Measurements from ENCODE around the gene PSENEN. TPM values are rescaled to one million over a fixed set of nuclear protein-coding genes. Genes with fewer than 3 reads are reported as not detected.

PSENEN gene
- total and polyA plus RNA-seq, 2 of the 8 experiments (the other 6 are each of a cell fraction or from before 2014, with no cell fraction given), result 66.7 to 75.3 TPM

DNA sequence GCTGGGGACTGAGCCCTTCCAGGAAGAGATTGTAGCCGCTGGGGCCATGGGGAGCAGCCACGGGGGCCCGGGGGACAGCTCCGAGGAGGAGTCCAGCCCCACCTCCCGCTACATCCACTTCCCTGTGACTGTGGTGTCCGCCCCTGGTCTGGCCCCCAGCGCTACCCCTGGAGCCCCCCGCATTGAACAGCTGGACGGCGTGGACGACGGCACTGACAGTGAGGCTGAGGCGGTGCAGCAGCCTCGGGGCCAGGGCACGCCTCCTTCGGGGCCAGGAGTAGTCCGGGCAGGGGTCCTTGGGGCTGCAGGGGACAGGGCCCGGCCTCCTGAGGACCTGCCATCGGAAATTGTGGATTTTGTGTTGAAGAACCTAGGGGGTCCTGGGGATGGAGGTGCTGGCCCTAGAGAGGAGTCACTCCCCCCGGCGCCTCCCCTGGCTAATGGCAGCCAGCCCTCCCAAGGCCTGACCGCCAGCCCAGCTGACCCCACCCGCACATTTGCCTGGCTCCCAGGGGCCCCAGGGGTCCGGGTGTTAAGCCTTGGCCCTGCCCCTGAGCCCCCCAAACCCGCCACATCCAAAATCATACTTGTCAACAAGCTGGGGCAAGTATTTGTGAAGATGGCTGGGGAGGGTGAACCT is 12.8 kb upstream of the PSENEN start:
- H2BK5ac ChIP-seq (ENCODE audit: low read depth, low read length), result no peak overlapping the region
- no peak overlapping the region for H3K4me2 ChIP-seq (ENCODE audit: insufficient read depth in 1 of 2, low read depth in 2 of 2, low read length in 2 of 2)
- H4K5ac ChIP-seq (ENCODE audit: insufficient read length, low read depth, low read length), result no peak overlapping the region
- TF ChIP-seq JUND (IDR thresholded peaks at IDR 0.05; ENCODE audit: low read length) (no peak), SRF (IDR thresholded peaks at IDR 0.05; ENCODE audit: low read depth, low read length) (no peak), FOSL1 (IDR thresholded peaks at IDR 0.05; ENCODE audit: insufficient read depth, low read depth, low read length) (no peak), SP4 (IDR thresholded peaks at IDR 0.05; ENCODE audit: low read length) (no peak), SP1 (IDR thresholded peaks at IDR 0.05; ENCODE audit: low read depth, low read length) (no peak), CREB1 (IDR thresholded peaks at IDR 0.05) (no peak), RNF2 (IDR thresholded peaks at IDR 0.05; ENCODE audit: borderline replicate concordance, low read depth, low read length, missing control alignments, poor library complexity, severe bottlenecking) (no peak), KDM5A (IDR thresholded peaks at IDR 0.05; ENCODE audit: low read length) (no peak), TAF7 (optimal IDR thresholded peaks at IDR 0.05; ENCODE audit: borderline replicate concordance, low read depth, low read length) (no peak), TBP (IDR thresholded peaks at IDR 0.05; ENCODE audit: low read depth, low read length) (no peak), NANOG (IDR thresholded peaks at IDR 0.05; ENCODE audit: insufficient read depth, low read depth, low read length, poor library complexity, severe bottlenecking) (no peak)
- TF ChIP-seq, protein P1, sequence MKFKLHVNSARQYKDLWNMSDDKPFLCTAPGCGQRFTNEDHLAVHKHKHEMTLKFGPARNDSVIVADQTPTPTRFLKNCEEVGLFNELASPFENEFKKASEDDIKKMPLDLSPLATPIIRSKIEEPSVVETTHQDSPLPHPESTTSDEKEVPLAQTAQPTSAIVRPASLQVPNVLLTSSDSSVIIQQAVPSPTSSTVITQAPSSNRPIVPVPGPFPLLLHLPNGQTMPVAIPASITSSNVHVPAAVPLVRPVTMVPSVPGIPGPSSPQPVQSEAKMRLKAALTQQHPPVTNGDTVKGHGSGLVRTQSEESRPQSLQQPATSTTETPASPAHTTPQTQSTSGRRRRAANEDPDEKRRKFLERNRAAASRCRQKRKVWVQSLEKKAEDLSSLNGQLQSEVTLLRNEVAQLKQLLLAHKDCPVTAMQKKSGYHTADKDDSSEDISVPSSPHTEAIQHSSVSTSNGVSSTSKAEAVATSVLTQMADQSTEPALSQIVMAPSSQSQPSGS (IDR thresholded peaks at IDR 0.05; ENCODE audit: low read length), result no peak

More for the DNA sequence above, 12.8 kb upstream of the PSENEN start:
- H3K4ac ChIP-seq (replicated peaks; ENCODE audit: insufficient read length, low read depth, low read length), result no peak overlapping the region
- H4K91ac ChIP-seq (replicated peaks; ENCODE audit: insufficient read length, low read length), result no peak overlapping the region
- DNase-seq (ENCODE audit: low read depth in 1 of 2, low spot score in 2 of 2), result no peak
- peaks cover 20 to 61% (median 55%) of the 10 kb centered on the region in 4 experiments for H3K36me3 ChIP-seq (ENCODE audit: control insufficient read depth in 2 of 4, insufficient read depth in 4 of 4, low read length in 3 of 4)
- WGBS, 2 experiments (ENCODE audit: extremely low coverage in 1 of 2, insufficient coverage in 1 of 2, insufficient read length in 1 of 2, insufficient replicate concordance in 2 of 2, low coverage in 1 of 2, low lambda C conversion rate in 2 of 2, missing lambda C conversion rate in 1 of 2), result 95% methylated on average over 13 of the region's 25 CpGs; no CpG with 5 or more reads in 1 of the 2 experiments
- H3K27ac ChIP-seq (ENCODE audit: low read depth, low read length), result no peak overlapping the region
- H3K27me3 ChIP-seq (replicated peaks in 1 of 4; ENCODE audit: control insufficient read depth in 3 of 4, extremely low read depth in 1 of 4, insufficient read depth in 3 of 4, low read length in 3 of 4), result no peaks in the 10 kb centered on the region
- POLR2A ChIA-PET (ENCODE audit: partially characterized antibody), result interaction anchor here (1.2 to 3.4 kb wide), 3 partner anchors 7 to 13 kb away, joined by 5 to 14 read pairs (median 5); partner anchors contain the start of genes PSENEN and U2AF1L4
- H3K9me3 ChIP-seq (ENCODE audit: insufficient read depth in 2 of 2, low read depth in 1 of 2, low read length in 1 of 2), result no peaks in the 10 kb centered on the region
- H3K14ac ChIP-seq (ENCODE audit: insufficient read length), result no peak overlapping the region
- CTCF ChIA-PET (ENCODE audit: partially characterized antibody), result interaction anchor here (0.9 kb wide), 1 partner anchor 9 kb away, joined by 3 read pairs; the partner anchor contains the start of gene IGFLR1
- H3K23me2 ChIP-seq (ENCODE audit: low read depth, low read length), result no peaks in the 10 kb centered on the region
- H2BK15ac ChIP-seq (ENCODE audit: low read length), result no peak overlapping the region
- H3K56ac ChIP-seq (replicated peaks; ENCODE audit: insufficient read length, low read depth, low read length), result no peak overlapping the region
- no peaks in the 10 kb centered on the region for H3K79me2 ChIP-seq (ENCODE audit: control insufficient read depth in 1 of 2, insufficient read depth in 2 of 2, low read length in 2 of 2)
- H3K18ac ChIP-seq (ENCODE audit: extremely low read depth, low read length), result no peak overlapping the region
- H3K4me1 ChIP-seq (replicated peaks in 1 of 4; ENCODE audit: control insufficient read depth in 3 of 4, insufficient read depth in 4 of 4, low read length in 3 of 4), result no peaks in the 10 kb centered on the region
- no peak overlapping the region; the same call in 1 of the 2 replicates for H4K8ac ChIP-seq (ENCODE audit: extremely low read depth, insufficient read depth, low read length)
- H2BK120ac ChIP-seq (replicated peaks; ENCODE audit: low read depth, low read length), result no peak overlapping the region
- FAIRE-seq, result no peak
- no peaks in the 10 kb centered on the region for H3K79me1 ChIP-seq (ENCODE audit: low read depth, low read length)
- no peak overlapping the region for H2BK20ac ChIP-seq (ENCODE audit: low read length)
- H2BK12ac ChIP-seq (ENCODE audit: low read depth, low read length), result no peak overlapping the region
- no peak overlapping the region for H3K4me3 ChIP-seq (ENCODE audit: extremely low read depth in 1 of 4, insufficient read depth in 2 of 4, low read depth in 3 of 4, low read length in 4 of 4)
- H4K20me1 ChIP-seq (replicated peaks in 1 of 2; ENCODE audit: control insufficient read depth in 1 of 2, insufficient read depth in 2 of 2, low read length in 2 of 2), result peaks cover 12 to 18% of the 10 kb centered on the region in 2 experiments
- H2AK5ac ChIP-seq (ENCODE audit: low read depth, low read length), result no peak overlapping the region
- H3K9ac ChIP-seq (replicated peaks in 1 of 4; ENCODE audit: extremely low read depth in 1 of 4, low read depth in 3 of 4, low read length in 3 of 4), result no peak overlapping the region
- H3K23ac ChIP-seq (ENCODE audit: insufficient read length), result no peak overlapping the region
- no peak overlapping the region for H2AFZ ChIP-seq (ENCODE audit: low read length)

Data from H1 (cell line).